Measurements from ENCODE around the gene GSTK1.

GRCh38 chr7:143252006-143252405 is 11.2 kb upstream of the GSTK1 start:
- no peak for TF ChIP-seq CTCF (IDR thresholded peaks at IDR 0.05)
- no peak for TF ChIP-seq POLR2A (IDR thresholded peaks at IDR 0.05)
